EL (cell line): ENCODE results near the gene RBM33.
"Not testable (repeated sequence)": the region's sequence is repeated elsewhere in the genome, so short reads cannot be mapped to it uniquely, and the experiment has no call there.

Experiments used
- DNase-seq: peaks from one replicate; pipeline ENCODE4 v3.0.0-alpha.2; 2016

RBM33 gene

GRCh38 chr7:155644178-155644970, at the start of gene RBM33:
TSS of gene RBM33 (plus strand) at chr7:155644661. CDS start at chr7:155644877, 216 bp downstream.
- peak; percentile 80 for DNase-seq

GRCh38 chr7:155594961-155595366, 49.5 kb upstream of the RBM33 start:
- DNase-seq: no peak

- DNase-seq: no peak
Measured at GRCh38 chr7:155597753-155598140, 46.7 kb upstream of the RBM33 start.

GRCh38 chr7:155598810-155599210, 45.7 kb upstream of the RBM33 start:
- peak; percentile 62 for DNase-seq

GRCh38 chr7:155602156-155602555, 42.3 kb upstream of the RBM33 start:
- no peak for DNase-seq

- no peak for DNase-seq
Measured at GRCh38 chr7:155602750-155603149, 41.7 kb upstream of the RBM33 start.

GRCh38 chr7:155603205-155603857, 41.1 kb upstream of the RBM33 start:
- DNase-seq: no peak

GRCh38 chr7:155603858-155604503, 40.5 kb upstream of the RBM33 start:
- no peak for DNase-seq

GRCh38 chr7:155604504-155604997, 39.9 kb upstream of the RBM33 start:
- DNase-seq: no peak

- no peak for DNase-seq
Measured at GRCh38 chr7:155609185-155609584, 35.3 kb upstream of the RBM33 start.

GRCh38 chr7:155610633-155611193, 33.7 kb upstream of the RBM33 start:
- no peak for DNase-seq

GRCh38 chr7:155611808-155612447, 32.5 kb upstream of the RBM33 start:
- DNase-seq: no peak

GRCh38 chr7:155612658-155613057, 31.8 kb upstream of the RBM33 start:
- no peak for DNase-seq

GRCh38 chr7:155615085-155615484, 29.4 kb upstream of the RBM33 start:
- not testable (repeated sequence) for DNase-seq

GRCh38 chr7:155618708-155619633, 25.5 kb upstream of the RBM33 start:
- peak; percentile 65 for DNase-seq

GRCh38 chr7:155619634-155620271, 24.7 kb upstream of the RBM33 start:
- no peak for DNase-seq

GRCh38 chr7:155620497-155620896, 24.0 kb upstream of the RBM33 start:
- DNase-seq: no peak

GRCh38 chr7:155621418-155621980, 23.0 kb upstream of the RBM33 start:
- DNase-seq: no peak

- no peak for DNase-seq
Measured at GRCh38 chr7:155624412-155624811, 20.0 kb upstream of the RBM33 start.

- no peak for DNase-seq
Measured at GRCh38 chr7:155625557-155625956, 18.9 kb upstream of the RBM33 start.

- DNase-seq: no peak
Measured at GRCh38 chr7:155629171-155629570, 15.3 kb upstream of the RBM33 start.
